Measurements from ENCODE around the gene AP1AR.

GRCh38 chr4:112199041-112199440 is 32.5 kb upstream of the AP1AR start:
- TF ChIP-seq CTCF (IDR thresholded peaks at IDR 0.05) (no peak), POLR2A (IDR thresholded peaks at IDR 0.05) (no peak)
